Fibroblast of mammary gland (primary cell): Measurements from ENCODE around the gene VPS13A.

Experiments
- DNase-seq: peaks from one replicate; pipeline ENCODE4 v3.0.0-alpha.2; 2010; ENCODE audit warnings: low read depth
- H3K4me3 ChIP-seq: 2 replicates; pipeline ENCODE4 v1.5.1; 2011; ENCODE audit warnings: low read depth, mild to moderate bottlenecking, low read length, moderate library complexity; ENCODE audit not compliant: control insufficient read depth
- CTCF ChIP-seq: conservative IDR thresholded peaks from 2 replicates; pipeline ENCODE4 v1.5.1; 2011; ENCODE audit warnings: low read depth, low read length, inconsistent platforms; ENCODE audit not compliant: control insufficient read depth, insufficient read depth

VPS13A gene

GRCh38 chr9:77307166-77307565 is 129.8 kb downstream of the VPS13A start:
- no peak overlapping the region for H3K4me3 ChIP-seq
- TF ChIP-seq CTCF, result no peak
- no peak for DNase-seq

DNA sequence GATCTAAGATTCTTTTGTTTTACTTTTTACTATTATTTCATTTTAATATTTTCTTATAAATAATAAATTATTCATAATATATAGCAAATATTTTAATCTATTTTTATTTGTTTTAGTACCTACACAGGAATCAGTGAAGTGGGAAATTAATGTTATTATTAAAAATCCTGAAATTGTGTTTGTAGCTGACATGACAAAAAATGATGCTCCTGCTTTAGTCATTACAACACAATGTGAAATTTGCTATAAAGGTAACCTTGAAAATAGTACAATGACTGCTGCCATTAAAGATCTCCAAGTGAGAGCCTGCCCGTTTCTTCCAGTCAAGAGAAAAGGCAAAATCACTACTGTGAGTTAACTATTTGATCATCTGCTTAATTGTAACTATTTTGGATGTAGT is 138.7 kb downstream of the VPS13A start:
- DNase-seq, result no peak
- TF ChIP-seq CTCF, result no peak
- H3K4me3 ChIP-seq, result no peak overlapping the region

GRCh38 chr9:77325058-77325457 is 147.7 kb downstream of the VPS13A start:
- no peak for DNase-seq
- no peak for TF ChIP-seq CTCF
- H3K4me3 ChIP-seq, result no peak overlapping the region

DNA sequence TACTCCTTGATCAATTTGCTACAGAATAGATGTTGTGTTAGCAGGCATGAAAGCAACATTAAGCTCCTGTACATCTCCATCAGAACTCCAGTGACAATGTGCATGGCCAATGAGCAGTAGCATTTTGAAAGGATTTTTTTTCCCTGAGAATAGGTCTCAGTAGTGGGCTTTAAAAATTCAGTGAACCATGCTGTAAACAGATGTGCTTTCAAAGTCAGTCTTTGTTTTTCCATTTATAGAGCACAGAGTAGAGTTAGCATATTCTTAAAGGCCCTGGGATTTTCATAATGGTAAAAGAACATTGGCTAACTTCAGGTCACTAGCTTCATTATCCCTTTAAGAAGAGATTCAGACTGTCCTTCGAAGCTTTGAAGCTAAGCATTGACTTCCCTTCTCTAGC is 150.8 kb downstream of the VPS13A start:
- no peak overlapping the region for H3K4me3 ChIP-seq
- no peak for TF ChIP-seq CTCF
- DNase-seq, result no peak

GRCh38 chr9:77370064-77370463 is 192.7 kb downstream of the VPS13A start:
- TF ChIP-seq CTCF, result no peak
- no peak for DNase-seq
- no peak overlapping the region for H3K4me3 ChIP-seq

DNA sequence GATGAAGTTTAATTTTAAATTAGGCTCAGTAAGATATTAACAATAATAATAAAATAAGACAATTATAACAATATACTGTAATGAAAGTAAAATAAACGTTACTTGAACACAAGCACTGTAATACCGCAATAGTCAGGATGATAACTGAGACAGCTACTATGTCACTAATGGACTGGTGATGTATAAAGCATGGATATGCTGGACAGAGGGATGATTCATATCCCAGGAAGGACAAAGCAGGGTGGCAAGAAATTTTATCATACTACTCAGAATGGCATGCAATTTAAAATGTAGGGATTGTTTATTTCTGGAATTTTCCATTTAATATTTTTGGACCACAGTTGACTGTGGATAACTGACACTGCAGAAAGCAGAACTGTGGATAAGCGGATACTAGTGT is 196.9 kb downstream of the VPS13A start:
- no peak for TF ChIP-seq CTCF
- peak; percentile 28 for DNase-seq
- no peak overlapping the region for H3K4me3 ChIP-seq

DNA sequence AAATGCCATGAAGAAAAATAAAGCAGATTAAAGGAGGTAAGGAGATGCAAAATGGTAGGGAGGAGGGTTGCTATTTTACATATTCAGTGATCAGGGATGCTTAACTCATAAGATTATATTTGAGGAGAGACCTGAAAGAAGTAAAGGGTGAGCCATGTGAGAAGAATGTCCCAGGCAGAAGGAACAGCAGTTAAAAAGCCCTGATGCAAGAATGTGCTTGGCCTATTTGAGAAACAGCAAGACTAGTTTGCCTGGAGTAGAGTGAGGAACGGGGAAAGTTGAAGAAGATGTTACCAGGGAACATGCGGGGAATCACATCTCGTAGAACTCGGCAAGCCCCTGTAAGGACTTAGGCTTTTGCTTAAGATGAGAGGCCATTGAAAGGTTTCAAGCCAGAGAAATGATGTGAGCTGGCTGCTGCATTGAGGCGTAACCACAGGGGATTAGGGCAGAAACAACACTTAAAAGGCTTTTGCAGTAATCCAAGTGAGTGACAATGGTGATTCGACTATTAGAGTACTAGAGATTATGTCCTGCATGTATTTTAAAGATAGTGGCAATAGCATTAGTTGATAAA is 198.7 kb downstream of the VPS13A start:
- no peak for TF ChIP-seq CTCF
- H3K4me3 ChIP-seq, result no peak overlapping the region
- peak; percentile 28 for DNase-seq
